Posterior cingulate gyrus (tissue), 11 donors: ENCODE results near the gene NGEF.

Source experiments
- DNase-seq, 10 donors: peaks; one replicate each; pipeline versions ENCODE4 v3.0.0 to v3.0.0-alpha.2; 2020 to 2021; ENCODE audit warnings: mixed read lengths in 3 of 10
- intact Hi-C: fragments of 100-400 bp; cut with DNase I; formaldehyde crosslinking; loops from one replicate; pipeline ENCODE4 v1.15.1; 2023

NGEF gene

GRCh38 chr2:233047206-233047605 lies 34.1 kb upstream of the NGEF start:
- no peak for DNase-seq
- intact Hi-C loops: no loop called here

DNA sequence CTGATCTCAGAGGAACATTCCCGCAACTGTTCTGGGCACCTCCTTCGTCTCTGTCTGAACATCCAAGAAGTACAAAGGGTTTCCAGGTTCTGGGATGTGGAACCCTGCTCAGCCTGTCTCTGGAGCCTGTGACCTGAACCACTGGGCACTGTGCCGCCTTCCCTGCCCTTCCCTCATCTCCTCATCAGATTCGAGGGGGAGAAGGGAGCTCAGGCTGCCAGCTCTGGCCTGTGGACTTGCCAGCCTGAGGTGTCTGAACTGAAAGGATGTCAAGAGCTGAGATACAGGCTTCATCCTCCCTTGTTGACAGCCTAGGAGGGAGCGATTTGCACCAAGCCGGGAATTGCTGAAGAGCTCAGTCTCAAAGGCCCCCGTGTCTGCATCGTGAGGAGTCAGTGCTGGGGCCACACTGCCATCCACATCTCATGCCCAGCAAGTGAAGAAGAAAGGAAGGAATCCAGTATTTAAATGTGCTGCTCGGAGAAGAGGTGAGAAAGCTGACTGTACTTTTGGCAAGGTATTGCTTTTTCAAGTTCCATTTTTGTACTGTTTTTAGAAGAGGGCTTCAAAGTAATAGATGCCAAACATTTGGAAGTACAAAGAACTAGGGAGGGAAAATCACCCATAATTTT lies 32.0 kb upstream of the NGEF start:
- peak in 8 of 10 donors; percentile 32 to 91 (median 66) for DNase-seq
- intact Hi-C loops: no loop called here

GRCh38 chr2:233042549-233042948 lies 29.5 kb upstream of the NGEF start:
- DNase-seq: peak in 1 of 10 donors; percentile 69
- intact Hi-C loops: no loop called here

DNA sequence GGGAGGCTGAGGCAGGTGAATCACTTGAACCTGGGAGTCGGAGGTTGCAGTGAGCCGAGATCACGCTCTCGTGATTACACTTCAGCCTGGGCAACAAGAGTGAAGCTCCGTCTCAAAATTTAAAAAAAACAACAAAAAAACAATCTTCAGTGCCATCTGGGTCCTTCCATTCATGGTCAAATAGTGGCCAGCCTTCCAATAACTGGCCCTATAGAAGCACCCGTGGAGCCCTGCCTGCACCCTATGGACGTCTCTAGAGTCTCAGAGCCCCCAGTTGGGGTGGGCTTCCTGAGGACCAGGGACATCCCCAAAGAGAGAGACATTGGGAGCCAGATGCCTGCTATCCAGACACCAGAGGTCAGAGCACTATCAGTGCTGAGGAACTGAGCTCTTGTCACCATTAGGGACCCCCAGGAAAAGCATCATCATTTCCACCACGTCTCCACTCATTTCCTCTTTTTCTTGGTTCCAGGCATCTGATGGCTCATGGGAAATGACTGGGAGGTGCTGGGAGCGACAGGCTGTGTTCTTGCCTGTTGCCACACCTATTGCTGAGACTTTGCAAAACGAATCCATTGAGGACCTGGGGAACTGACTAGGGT lies 28.8 kb upstream of the NGEF start:
- DNase-seq: no peak

DNA sequence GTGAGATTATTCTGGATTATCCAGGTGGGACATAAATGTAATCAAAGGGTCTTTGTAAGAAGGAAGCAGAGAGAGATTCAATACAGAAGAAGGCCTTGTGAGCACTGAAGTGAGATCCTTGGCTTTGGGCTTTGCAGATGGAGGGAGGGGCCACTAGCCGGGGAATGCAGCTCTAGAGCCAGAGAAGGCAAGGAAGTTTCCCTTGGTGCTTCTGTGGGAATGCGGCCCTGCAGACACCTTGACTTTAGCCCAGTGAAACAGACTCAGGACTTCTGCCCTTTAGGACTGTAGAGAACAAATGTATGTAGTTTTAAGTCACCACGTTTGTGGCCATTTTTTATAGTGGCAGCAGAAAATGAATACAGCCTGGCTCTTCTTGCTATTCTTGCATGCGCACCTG lies 27.5 kb upstream of the NGEF start:
- intact Hi-C loops: no loop called here
- DNase-seq: peak in 1 of 10 donors; percentile 50

More for the DNA sequence above, 28.8 kb upstream of the NGEF start:
- intact Hi-C loops: no loop called here

DNA sequence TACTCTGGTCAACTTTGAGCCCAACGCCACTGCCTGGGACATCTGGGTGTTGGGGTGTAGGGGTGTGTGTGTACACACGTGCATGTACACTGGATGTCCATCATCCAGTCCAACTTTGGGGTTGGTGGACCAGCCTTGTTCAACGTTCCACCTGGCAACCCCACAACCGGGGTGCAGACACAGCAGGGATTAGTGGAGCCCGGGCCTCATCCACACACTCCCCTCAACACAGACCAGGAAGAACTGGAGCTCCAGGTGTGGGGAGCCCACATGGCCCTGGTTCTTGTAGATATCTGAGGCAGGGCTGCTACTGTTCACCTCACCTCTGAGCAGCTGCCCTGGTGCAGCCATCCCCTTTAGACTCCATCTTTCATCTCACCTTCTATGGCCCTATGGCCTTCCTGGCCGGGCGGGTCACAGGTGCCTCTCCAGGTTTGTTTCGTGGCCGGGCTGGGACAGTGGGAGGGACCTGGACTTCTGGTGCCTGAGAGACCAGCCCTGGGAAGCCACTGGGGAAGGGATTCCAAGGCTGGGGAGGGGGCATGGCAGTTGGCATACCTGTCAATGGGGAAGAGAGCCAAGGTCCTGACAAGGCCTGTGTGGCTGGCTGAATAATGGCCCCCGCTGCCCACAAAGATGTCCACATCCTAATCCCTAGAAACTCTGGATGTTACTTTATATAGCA lies 26.9 kb upstream of the NGEF start:
- intact Hi-C loops: no loop called here
- DNase-seq: peak in 1 of 10 donors; percentile 55

DNA sequence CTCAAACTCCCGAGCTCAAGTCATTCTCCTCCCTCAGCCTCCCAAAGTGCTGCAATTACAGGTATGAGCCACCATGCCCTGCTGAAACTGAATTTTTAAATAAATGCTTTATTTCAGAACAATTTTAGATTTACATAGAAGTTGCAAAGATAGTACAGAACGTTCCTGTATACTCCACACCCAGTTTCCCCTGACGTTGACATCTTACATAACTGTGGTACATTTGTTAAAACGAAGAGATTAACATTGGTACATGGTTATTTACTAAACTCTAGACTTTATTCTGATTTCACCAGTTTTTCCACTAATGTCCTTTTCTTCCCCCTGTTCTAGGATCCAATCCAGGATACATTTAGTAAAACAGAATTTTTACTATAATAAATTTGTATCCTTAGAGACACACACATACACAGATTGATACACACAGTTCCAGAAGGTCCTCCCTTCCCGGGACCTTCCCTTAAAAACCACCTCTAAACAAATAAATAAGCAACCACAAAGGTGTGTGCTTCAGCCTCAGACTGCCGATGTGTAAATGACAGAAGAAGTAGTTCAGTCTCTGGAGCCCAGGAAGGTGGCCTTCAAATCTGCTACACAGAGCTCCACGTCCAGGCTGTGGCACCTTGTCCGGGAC lies 26.3 kb upstream of the NGEF start:
- intact Hi-C loops: no loop called here
- no peak for DNase-seq

- intact Hi-C loops: no loop called here
- DNase-seq: no peak
Observed at GRCh38 chr2:233037078-233037477, 24.0 kb upstream of the NGEF start.

DNA sequence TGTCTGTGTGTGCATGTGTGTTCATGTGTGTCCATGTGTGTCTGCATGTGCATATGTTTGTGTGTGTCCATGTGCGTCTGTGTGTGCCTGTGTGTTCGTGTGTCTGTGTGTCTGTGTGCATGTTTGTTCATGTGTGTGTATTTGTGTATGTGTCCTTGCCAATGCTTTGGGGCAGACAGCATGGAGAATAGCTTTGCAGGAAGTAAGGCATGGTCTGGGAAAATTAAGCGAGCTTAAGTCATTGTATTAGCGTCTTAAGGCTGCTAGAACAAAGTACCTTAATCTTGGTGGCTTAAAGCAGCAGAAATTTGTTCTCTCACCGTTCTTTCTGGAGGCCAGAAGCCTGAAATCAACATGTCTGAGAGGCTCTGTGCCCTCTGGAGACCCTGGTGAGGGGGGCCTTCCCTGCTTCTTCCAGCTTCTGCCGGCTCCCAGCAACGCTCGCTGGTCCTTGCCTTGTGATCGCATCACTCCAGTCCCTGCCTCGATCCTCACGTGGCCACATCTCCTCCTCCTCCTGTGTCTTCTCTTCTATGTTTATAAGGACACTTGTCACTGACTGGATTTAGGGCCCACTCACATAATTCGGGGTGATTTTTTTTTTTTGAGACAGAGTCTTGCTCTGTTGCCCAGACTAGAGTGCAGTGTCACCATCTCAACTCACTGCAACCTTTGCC lies 23.2 kb upstream of the NGEF start:
- DNase-seq: peak in 1 of 10 donors; percentile 49
- intact Hi-C loops: no loop called here

DNA sequence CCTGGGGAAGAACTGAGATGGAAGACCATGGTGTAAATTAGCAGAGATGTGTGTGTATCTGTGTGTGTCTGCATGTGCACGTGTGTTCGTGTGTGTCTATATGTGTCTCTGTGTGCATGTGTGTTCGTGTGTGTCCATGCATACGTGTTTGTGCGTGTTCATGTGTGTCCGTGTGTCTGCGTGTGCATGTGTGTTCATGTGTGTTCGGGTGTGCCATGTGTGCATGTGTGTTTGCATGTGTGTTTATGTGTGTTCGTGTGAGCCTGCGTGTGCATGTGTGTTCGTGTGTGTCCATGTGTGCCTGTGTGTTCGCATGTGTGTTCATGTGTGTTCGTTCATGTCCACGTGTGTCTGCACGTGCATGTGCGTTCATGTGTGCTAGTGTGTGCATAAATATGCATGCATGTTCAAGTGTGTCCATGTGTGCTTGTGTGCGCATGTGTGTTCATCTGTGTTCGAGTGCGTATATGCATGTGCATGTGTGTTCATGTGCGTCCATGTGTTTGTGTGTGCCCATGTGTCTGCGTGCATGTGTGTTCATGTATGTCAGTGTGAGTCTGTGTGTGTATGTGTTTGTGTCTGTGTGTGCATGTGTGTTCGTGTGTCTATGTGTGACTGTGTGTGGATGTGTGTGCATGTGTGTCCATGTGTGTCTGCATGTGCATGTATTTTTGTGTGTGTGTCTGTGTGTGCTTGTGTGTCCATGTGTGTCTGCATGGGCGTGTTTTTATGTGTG lies 22.5 kb upstream of the NGEF start:
- DNase-seq: peak in 1 of 10 donors; percentile 32
- intact Hi-C loops: no loop called here

DNA sequence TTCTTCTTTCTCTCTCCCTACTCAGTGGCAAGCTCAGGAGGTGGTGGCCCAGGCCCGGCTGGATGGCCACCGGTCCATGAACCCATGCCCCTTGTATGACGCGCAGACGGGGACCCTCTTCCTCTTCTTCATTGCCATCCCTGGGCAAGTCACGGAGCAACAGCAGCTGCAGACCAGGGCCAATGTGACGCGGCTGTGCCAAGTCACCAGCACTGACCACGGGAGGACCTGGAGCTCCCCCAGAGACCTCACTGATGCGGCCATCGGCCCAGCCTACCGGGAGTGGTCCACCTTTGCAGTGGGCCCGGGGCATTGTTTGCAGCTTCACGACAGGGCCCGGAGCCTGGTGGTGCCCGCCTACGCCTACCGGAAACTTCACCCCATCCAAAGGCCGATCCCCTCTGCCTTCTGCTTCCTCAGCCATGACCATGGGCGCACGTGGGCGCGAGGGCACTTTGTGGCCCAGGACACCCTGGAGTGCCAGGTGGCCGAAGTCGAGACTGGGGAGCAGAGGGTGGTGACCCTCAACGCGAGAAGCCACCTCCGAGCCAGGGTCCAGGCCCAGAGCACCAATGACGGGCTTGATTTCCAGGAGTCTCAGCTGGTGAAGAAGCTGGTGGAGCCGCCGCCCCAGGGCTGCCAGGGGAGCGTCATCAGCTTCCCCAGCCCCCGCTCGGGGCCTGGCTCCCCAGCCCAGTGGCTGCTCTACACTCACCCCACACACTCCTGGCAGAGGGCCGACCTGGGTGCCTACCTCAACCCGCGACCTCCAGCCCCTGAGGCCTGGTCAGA lies 21.2 kb upstream of the NGEF start:
- peak in 1 of 10 donors; percentile 77 for DNase-seq
- intact Hi-C loops: no loop called here

GRCh38 chr2:233033672-233034071 lies 20.6 kb upstream of the NGEF start:
- DNase-seq: peak in 1 of 10 donors; percentile 68
- intact Hi-C loops: no loop called here

GRCh38 chr2:233032551-233033320 lies 19.7 kb upstream of the NGEF start, which contains the start of gene NEU2:
Gene NEU2, plus strand, starts transcription at chr2:233032672. Its CDS starts 0 bp downstream, at chr2:233032672.
- peak in 1 of 10 donors; percentile 72 for DNase-seq
- intact Hi-C loops: no loop called here

DNA sequence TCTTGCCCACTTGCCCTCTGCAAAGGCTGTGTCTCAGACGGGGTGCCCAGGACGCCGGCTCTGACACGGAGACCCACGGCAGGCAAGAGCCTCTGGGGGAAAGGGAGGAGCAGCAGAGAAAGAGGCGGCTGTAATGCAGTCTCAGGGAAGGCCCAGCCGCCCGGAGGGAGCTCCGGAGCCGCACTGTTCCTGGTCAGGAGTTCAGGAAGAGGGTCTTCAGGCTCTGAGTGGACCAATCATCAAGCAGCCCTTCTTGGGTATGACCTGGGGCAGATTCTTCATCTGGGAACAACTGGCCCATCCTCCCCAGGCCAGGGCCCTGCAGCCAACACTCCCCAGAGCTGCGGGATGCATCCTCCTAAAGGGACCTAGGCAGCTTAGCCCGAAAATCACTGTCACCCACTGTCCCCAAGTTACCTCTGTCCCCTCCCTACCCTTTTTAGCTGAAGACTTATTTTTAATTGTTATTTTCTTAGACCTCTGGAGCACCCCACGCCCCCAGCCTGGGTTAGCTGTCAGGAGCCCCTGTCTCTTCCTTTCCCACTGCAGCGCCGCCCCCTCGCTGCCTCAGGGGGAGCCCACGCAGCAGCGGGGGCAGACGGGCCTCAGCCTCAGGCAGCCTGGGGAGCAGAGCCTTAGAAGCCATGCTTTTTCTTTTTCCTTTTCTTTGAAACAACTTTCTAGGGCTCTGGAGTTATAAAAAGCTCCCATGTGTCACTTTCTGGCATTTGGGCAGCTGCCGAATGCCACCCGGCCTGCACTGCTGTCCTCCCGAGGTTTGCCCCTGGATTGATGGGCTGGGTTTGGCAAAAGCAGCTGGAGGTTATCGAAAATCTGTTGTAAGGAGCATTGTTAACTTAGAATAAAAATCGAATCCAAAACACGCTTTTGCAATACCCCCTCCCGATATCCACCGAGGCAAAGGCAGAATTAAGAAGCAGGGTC lies 18.8 kb upstream of the NGEF start:
- intact Hi-C loops: no loop called here
- peak in 1 of 10 donors; percentile 78 for DNase-seq

DNA sequence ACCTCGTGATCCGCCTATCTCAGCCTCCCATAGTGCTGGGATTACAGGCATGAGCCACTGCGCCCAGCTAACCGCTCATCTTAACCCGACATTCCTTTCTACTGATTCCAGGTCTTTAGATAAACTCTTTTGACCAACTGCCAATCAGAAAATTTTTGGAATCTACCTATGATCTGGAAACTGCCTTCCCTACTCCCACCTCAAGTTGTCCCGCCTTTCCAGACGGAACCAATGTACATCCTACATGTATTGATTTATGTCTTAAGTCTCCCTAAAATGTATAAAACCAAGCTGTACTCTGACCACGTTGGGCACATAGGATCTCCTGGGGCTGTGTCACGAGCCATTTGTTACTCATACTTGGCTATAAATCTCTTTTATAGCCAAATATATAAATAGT lies 16.3 kb upstream of the NGEF start:
- intact Hi-C loops: loop anchor here (2.0 to 10.0 kb wide), 2 partner anchors 145 to 177 kb away; no protein-coding TSS in a partner anchor
- no peak for DNase-seq

DNA sequence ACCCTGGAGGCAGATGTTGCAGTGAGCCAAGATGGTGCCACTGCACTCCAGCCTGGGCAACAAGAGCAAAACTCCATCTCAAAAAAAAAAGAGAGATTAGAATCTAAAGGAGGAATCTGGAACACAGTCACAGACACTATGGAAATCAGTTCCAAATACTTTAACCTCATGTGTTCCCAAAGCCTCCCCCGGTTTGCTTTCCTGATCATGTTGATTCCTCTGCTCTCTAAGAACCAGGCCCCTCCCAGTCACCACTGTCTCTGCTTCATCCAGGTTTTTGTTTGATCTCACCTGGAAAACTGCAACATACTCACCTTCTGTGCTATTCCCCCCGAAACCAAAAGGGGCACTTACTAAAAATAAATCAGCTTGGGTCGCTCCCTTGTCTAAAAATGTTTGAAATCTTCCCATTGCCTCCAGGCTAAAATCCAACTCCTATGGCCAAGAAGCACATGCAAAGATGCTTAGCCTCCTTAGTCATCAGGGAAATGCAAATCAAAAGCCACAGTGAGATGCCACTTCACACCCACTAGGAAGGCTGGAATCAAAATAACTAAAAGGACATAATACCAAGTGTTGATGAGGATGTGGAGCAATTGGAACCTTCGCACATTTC lies 13.2 kb upstream of the NGEF start:
- intact Hi-C loops: loop anchor here (10.0 kb wide), 1 partner anchor 142 kb away; no protein-coding TSS in a partner anchor

DNA sequence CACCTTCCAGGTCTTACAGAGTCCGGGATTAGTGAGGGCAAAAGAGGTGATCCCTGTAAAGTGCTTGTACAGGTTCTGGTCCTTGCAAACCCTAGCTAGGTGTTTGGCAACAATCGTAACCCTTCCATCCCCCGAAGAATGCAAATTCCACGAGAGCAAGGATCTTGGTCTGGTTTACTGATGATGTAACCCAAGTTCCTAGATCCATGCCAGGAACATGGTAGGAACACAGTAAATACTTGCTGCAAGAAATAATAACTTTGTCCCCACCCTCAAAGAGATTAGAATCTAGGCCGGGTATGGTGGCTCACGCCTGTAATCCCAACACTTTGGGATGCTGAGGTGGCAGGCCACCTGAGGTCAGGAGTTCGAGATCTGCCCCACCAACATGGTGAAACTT lies 12.7 kb upstream of the NGEF start:
- intact Hi-C loops: loop anchor here (10.0 kb wide), 1 partner anchor 141 kb away; no protein-coding TSS in a partner anchor

More for the DNA sequence above, 13.2 kb upstream of the NGEF start:
- DNase-seq: no peak

More for the DNA sequence above, 12.7 kb upstream of the NGEF start:
- no peak for DNase-seq
